ENCODE measurements around the gene NFE2. TPM values are rescaled to one million over a fixed set of nuclear protein-coding genes. Genes with fewer than 3 reads are reported as not detected.

Gene NFE2
- total RNA-seq, 2 donors from 2014 or later: 0.26 TPM; not detected in 1

DNA sequence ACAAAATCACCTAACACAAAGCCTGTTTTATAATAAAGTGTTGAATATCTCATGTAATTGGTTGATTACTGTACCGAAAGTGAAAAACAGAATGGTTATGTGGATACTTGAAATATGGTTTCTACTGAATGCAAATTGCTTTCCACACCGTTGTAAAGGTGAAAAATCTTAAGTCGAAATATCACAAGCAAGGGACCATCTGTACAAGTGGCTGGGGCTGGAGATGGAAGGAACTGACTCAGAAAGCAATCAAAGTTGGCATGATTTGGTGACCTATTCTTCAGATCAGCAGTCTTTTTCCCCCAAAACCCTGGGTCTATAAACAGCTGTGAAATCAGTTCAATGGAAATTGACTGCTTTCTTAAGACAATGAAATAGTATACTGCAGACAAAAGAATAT is 24.4 kb downstream of the NFE2 start:
- H3K36me3 ChIP-seq (replicated peaks in 1 of 2; ENCODE audit: insufficient read depth in 1 of 2, low read depth in 2 of 2): no peaks in the 10 kb centered on the region
- ATAC-seq (no peak), DNase-seq (no peak)
- H3K4me3 ChIP-seq: no peak overlapping the region
- no peaks in the 10 kb centered on the region for H3K9me3 ChIP-seq
- intact Hi-C loops (cut with DNase I): no loop called here
- no peak for TF ChIP-seq POLR2A (IDR thresholded peaks at IDR 0.05)
- TF ChIP-seq, protein P1, sequence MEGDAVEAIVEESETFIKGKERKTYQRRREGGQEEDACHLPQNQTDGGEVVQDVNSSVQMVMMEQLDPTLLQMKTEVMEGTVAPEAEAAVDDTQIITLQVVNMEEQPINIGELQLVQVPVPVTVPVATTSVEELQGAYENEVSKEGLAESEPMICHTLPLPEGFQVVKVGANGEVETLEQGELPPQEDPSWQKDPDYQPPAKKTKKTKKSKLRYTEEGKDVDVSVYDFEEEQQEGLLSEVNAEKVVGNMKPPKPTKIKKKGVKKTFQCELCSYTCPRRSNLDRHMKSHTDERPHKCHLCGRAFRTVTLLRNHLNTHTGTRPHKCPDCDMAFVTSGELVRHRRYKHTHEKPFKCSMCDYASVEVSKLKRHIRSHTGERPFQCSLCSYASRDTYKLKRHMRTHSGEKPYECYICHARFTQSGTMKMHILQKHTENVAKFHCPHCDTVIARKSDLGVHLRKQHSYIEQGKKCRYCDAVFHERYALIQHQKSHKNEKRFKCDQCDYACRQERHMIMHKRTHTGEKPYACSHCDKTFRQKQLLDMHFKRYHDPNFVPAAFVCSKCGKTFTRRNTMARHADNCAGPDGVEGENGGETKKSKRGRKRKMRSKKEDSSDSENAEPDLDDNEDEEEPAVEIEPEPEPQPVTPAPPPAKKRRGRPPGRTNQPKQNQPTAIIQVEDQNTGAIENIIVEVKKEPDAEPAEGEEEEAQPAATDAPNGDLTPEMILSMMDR (IDR thresholded peaks at IDR 0.05): no peak
- no peak overlapping the region for H3K27ac ChIP-seq
- no peaks in the 10 kb centered on the region for H3K27me3 ChIP-seq
- 86 to 88% methylated on average over 3 of the region's 3 CpGs for WGBS, 2 donors
- H3K4me1 ChIP-seq: peaks cover 32% of the 10 kb centered on the region

DNA sequence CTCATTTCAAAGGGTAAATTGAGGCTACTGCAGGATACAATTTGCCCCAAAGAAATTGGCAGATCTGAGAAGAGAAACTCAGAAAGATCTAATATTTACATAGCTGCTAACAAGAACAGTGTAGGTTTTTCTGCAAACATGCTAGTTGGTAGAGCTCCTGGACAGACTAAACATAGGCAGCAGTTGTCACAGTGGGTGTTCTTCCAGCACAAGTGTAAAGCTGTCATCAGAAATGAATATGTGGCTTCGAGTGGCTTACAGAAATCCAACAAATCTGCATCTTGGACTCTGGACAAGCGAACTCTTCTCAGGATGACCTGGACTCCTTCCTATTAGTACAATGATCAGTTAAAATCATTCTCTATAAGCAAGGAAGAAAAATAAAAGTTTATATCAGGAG is 26.8 kb downstream of the NFE2 start:
- TF ChIP-seq, protein P1 (IDR thresholded peaks at IDR 0.05): no peak
- TF ChIP-seq POLR2A (IDR thresholded peaks at IDR 0.05): no peak
- H3K36me3 ChIP-seq (replicated peaks in 1 of 2; ENCODE audit: insufficient read depth in 1 of 2, low read depth in 2 of 2): no peaks in the 10 kb centered on the region
- 50 to 56% methylated on average over 2 of the region's 2 CpGs for WGBS, 2 donors
- no peaks in the 10 kb centered on the region for H3K27me3 ChIP-seq
- peaks cover 32% of the 10 kb centered on the region for H3K4me1 ChIP-seq
- H3K4me3 ChIP-seq: no peak overlapping the region
- ATAC-seq (no peak), DNase-seq (no peak)
- no peak overlapping the region for H3K27ac ChIP-seq
- intact Hi-C loops (cut with DNase I): no loop called here
- no peaks in the 10 kb centered on the region for H3K9me3 ChIP-seq

DNA sequence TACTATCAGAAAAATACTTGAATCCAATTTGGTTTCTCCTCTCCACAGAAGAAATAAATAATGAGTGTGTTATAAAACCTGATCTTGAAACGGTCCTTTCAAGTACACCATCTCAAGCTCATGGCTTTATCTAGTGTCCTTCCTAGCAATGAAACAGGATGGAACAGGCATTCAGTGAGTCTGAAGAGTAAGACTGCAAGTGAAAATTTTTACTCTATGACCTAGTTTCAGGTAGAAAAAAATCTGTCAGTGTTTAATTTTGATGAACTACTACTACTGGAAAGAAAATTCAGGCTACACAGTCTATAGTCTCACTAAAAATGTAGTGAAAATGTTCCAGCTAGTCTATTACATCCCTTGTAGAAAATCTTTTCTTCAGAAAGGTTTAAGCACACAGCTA is 28.6 kb downstream of the NFE2 start:
- TF ChIP-seq POLR2A (IDR thresholded peaks at IDR 0.05): no peak
- TF ChIP-seq, protein P1 (IDR thresholded peaks at IDR 0.05): no peak
- Histone ChIP-seq H3K4me3 (no peak overlapping the region), H3K36me3 (replicated peaks in 1 of 2; ENCODE audit: insufficient read depth in 1 of 2, low read depth in 2 of 2) (no peaks in the 10 kb centered on the region), H3K4me1 (peaks cover 16% of the 10 kb centered on the region), H3K27ac (no peak overlapping the region), H3K9me3 (no peaks in the 10 kb centered on the region), H3K27me3 (no peaks in the 10 kb centered on the region)
- WGBS, 2 donors: 74 to 81% methylated on average over 1 of the region's 1 CpG
- no peak for ATAC-seq
- intact Hi-C loops (cut with DNase I): no loop called here
- no peak for DNase-seq

DNA sequence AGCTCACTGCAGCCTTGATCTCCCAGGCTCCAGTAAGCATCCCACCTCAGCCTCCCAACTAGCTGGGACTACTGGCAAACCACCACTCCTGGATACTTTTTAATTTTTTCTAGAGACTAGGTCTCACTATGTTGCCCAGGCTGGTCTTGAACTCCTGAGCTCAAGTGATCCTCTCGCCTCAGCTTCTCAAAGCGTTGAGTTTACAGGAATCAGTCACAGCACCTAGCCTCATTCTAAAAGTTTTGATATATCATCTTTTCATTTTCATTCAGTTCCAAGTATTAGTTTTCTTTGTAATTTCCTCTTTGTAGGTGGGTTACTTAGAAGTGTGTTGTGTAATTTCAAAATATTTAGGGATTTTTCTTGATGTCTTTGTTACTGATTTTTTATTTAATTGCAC is 30.5 kb downstream of the NFE2 start:
- DNase-seq (no peak), ATAC-seq (no peak)
- no peaks in the 10 kb centered on the region for H3K36me3 ChIP-seq (replicated peaks in 1 of 2; ENCODE audit: insufficient read depth in 1 of 2, low read depth in 2 of 2)
- H3K27me3 ChIP-seq: no peaks in the 10 kb centered on the region
- intact Hi-C loops (cut with DNase I): no loop called here
- H3K9me3 ChIP-seq: no peaks in the 10 kb centered on the region
- H3K4me1 ChIP-seq: peaks cover 14% of the 10 kb centered on the region
- 84 to 98% methylated on average over 2 of the region's 2 CpGs for WGBS, 2 donors
- H3K27ac ChIP-seq: no peak overlapping the region
- H3K4me3 ChIP-seq: no peak overlapping the region
- TF ChIP-seq POLR2A (IDR thresholded peaks at IDR 0.05): no peak
- TF ChIP-seq, protein P1 (IDR thresholded peaks at IDR 0.05): no peak

DNA sequence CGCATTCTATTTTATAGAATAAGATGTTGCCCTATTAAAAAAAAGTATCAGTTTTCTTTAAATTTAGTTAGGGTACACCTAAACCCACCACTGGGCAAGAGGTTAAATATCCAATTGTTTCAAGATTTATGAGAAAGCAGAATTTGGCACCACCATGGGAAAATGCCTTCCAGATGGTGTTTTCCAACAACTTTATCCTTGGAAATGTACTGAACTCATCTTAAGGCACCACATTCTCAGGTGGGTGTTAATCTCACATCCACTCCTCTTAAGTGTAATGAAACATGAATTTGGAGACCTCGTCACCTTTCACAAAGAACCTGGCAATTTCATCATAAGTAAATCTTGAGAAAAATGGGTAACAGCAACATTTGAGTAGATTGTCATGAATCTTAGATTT is 34.0 kb downstream of the NFE2 start:
- ATAC-seq (no peak), DNase-seq (no peak)
- TF ChIP-seq, protein P1 (IDR thresholded peaks at IDR 0.05): no peak
- TF ChIP-seq POLR2A (IDR thresholded peaks at IDR 0.05): no peak
- 95% methylated on average over 2 of the region's 2 CpGs for WGBS, 2 donors
- no peaks in the 10 kb centered on the region for H3K9me3 ChIP-seq
- no peaks in the 10 kb centered on the region for H3K27me3 ChIP-seq
- intact Hi-C loops (cut with DNase I): no loop called here
- peaks cover 12% of the 10 kb centered on the region for H3K4me1 ChIP-seq
- H3K27ac ChIP-seq: no peak overlapping the region
- H3K4me3 ChIP-seq: no peak overlapping the region
- H3K36me3 ChIP-seq (replicated peaks in 1 of 2; ENCODE audit: insufficient read depth in 1 of 2, low read depth in 2 of 2): no peaks in the 10 kb centered on the region
